ENCODE data around the gene HTT. TPM values are rescaled to one million over a fixed set of nuclear protein-coding genes. Genes with fewer than 3 reads are reported as not detected.

Gene HTT
- total RNA-seq, 1 experiment from 2014 or later = 37.4 TPM

DNA sequence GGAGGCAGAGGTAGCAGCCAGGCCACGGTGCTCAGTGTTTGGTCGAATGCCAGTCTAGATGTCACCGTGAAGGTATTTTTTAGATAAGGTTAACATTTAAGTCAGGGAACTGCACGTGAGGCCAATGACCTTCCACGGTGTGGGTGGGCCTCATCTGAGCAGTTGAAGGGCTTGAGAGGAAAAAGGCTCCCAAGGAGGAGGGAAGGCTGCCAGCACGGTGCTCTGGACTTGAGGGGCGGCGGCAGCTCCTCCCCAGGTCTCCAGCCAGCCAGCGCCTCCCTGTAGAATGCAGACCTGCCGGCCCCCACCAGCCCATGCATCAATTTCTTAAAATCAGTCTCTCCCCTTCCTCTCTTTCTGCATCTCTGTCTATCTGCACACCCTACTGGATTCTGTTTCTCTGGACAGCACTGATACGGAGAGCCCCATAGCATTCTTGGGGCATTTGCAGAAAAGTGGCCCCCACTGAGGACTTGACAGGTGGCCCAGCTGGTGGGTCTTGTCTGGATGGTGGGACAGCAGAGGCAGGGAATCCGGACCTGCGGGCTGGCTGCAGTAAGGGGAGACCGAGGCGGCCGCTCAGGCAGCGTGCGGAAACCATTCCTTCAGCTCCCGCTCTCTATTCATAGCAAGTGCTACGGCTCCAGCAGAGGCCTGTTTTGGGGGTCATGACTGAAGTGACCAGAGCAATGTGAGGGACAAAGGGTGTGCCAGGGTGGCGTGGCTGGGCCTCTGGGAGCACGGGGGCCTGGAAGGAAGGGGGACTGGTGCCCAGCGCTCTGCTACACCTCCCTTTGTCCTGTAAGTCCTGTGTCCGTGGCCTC, 210.5 kb downstream of the HTT start:
- Histone ChIP-seq H3K27ac (ENCODE audit: low read depth, low read length) (no peak overlapping the region), H3K9ac (ENCODE audit: low read length) (no peak overlapping the region), H3K4me3 (replicated peaks in 1 of 2; ENCODE audit: low read depth in 1 of 2, low read length in 2 of 2) (no peak overlapping the region), H4K20me1 (ENCODE audit: insufficient read depth) (no peaks in the 10 kb centered on the region), H3K4me2 (ENCODE audit: low read length) (no peak overlapping the region), H3K4me1 (ENCODE audit: control insufficient read depth in 1 of 2, insufficient read depth in 2 of 2, low read length in 2 of 2) (no peaks in the 10 kb centered on the region), H3K27me3 (ENCODE audit: insufficient read depth, low read length) (no peaks in the 10 kb centered on the region), H3K9me2 (ENCODE audit: insufficient read depth) (no peaks in the 10 kb centered on the region), H3K9me3 (ENCODE audit: control insufficient read depth in 1 of 2, insufficient read depth in 1 of 2, low read depth in 1 of 2, low read length in 2 of 2) (no peaks in the 10 kb centered on the region), H3K36me3 (ENCODE audit: control insufficient read depth in 1 of 2, insufficient read depth in 2 of 2, low read length in 2 of 2) (no peaks in the 10 kb centered on the region), H2AFZ (ENCODE audit: low read depth, low read length, poor library complexity, severe bottlenecking) (no peak overlapping the region), H3K79me2 (ENCODE audit: insufficient read depth, low read length) (no peaks in the 10 kb centered on the region)
- RAD21 ChIA-PET (ENCODE audit: low non-redundant PET in 1 of 2, low total read pairs in 2 of 2, uncharacterized antibody in 2 of 2, unreplicated experiment in 2 of 2) = no interaction called here
- intact Hi-C loops (cut with micrococcal nuclease) = no loop called here
- TF ChIP-seq YY1 (IDR thresholded peaks at IDR 0.05; ENCODE audit: extremely low read depth, insufficient replicate concordance, low read depth, low read length) (no peak), CBX3 (IDR thresholded peaks at IDR 0.05; ENCODE audit: low read depth) (no peak), SP1 (IDR thresholded peaks at IDR 0.05; ENCODE audit: low read depth) (no peak), MAX (IDR thresholded peaks at IDR 0.05) (no peak), TCF7L2 (IDR thresholded peaks at IDR 0.05; ENCODE audit: borderline replicate concordance, extremely low read depth, insufficient read depth, insufficient read length) (no peak), ZBTB33 (IDR thresholded peaks at IDR 0.05; ENCODE audit: extremely low read depth, insufficient replicate concordance, low read length) (no peak), ZNF274 (IDR thresholded peaks at IDR 0.05; ENCODE audit: low read depth, low read length) (no peak), FOSL1 (IDR thresholded peaks at IDR 0.05; ENCODE audit: low read depth) (no peak), SIN3A (IDR thresholded peaks at IDR 0.05; ENCODE audit: low read depth) (no peak), ELF1 (IDR thresholded peaks at IDR 0.05; ENCODE audit: borderline replicate concordance, low read depth) (no peak), SRF (IDR thresholded peaks at IDR 0.05; ENCODE audit: low read depth) (no peak)
- TF ChIP-seq, protein P1, sequence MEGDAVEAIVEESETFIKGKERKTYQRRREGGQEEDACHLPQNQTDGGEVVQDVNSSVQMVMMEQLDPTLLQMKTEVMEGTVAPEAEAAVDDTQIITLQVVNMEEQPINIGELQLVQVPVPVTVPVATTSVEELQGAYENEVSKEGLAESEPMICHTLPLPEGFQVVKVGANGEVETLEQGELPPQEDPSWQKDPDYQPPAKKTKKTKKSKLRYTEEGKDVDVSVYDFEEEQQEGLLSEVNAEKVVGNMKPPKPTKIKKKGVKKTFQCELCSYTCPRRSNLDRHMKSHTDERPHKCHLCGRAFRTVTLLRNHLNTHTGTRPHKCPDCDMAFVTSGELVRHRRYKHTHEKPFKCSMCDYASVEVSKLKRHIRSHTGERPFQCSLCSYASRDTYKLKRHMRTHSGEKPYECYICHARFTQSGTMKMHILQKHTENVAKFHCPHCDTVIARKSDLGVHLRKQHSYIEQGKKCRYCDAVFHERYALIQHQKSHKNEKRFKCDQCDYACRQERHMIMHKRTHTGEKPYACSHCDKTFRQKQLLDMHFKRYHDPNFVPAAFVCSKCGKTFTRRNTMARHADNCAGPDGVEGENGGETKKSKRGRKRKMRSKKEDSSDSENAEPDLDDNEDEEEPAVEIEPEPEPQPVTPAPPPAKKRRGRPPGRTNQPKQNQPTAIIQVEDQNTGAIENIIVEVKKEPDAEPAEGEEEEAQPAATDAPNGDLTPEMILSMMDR (IDR thresholded peaks at IDR 0.05 in 2 of 3, conservative IDR thresholded peaks at IDR 0.05 in 1 of 3; ENCODE audit: borderline replicate concordance in 1 of 3, insufficient read depth in 1 of 3, low read depth in 2 of 3, low read length in 2 of 3) = no peak
- TF ChIP-seq, protein P2, sequence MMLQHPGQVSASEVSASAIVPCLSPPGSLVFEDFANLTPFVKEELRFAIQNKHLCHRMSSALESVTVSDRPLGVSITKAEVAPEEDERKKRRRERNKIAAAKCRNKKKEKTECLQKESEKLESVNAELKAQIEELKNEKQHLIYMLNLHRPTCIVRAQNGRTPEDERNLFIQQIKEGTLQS (IDR thresholded peaks at IDR 0.05) = no peak
- no peak for ATAC-seq
- POLR2A ChIA-PET = no interaction called here
- BruUV-seq (replicated peaks) = no TSS peak
- CTCF ChIA-PET = no interaction called here
- DNase-seq (ENCODE audit: low read depth, low spot score) = no peak
